GM13976 (cell line): ENCODE results near the gene TIFAB.

Experiments used
- DNase-seq: peaks from one replicate; pipeline ENCODE4 v3.0.0; 2012; ENCODE audit warnings: low spot score
- CTCF ChIP-seq: IDR thresholded peaks from 2 replicates; pipeline ENCODE4 v1.5.1; 2012; ENCODE audit warnings: borderline replicate concordance, mild to moderate bottlenecking; ENCODE audit not compliant: insufficient read depth; ENCODE audit errors: extremely low read depth, missing control alignments, control extremely low read depth
- in situ Hi-C: fragments of 300-500 bp; cut with MboI; formaldehyde crosslinking; loops from one replicate; pipeline ENCODE4 v1.12.0; 2022; ENCODE audit warnings: low sequenced_read_pairs, mixed read lengths, inconsistent platforms; ENCODE audit not compliant: unreplicated experiment

The TIFAB gene

GRCh38 chr5:135476615-135477581 lies 24.7 kb upstream of the TIFAB start:
- no peak for DNase-seq
- in situ Hi-C loops: no loop called here
- TF ChIP-seq CTCF: no peak

- DNase-seq: no peak
- in situ Hi-C loops: loop anchor here (25.0 kb wide), 1 partner anchor 363 kb away; the partner anchor contains the start of gene SLC25A48
- no peak for TF ChIP-seq CTCF
These were observed 22.0 kb upstream of the TIFAB start for GRCh38 chr5:135473956-135474670.

- no peak for DNase-seq
- no peak for TF ChIP-seq CTCF
- in situ Hi-C loops: loop anchor here (25.0 kb wide), 1 partner anchor 365 kb away; the partner anchor contains the start of gene SLC25A48
These were observed 20.0 kb upstream of the TIFAB start for GRCh38 chr5:135472141-135472540.

- no peak for TF ChIP-seq CTCF
- DNase-seq: no peak
- in situ Hi-C loops: loop anchor here (25.0 kb wide), 1 partner anchor 366 kb away; the partner anchor contains the start of gene SLC25A48
These were observed 19.6 kb upstream of the TIFAB start for GRCh38 chr5:135471726-135472125.

GRCh38 chr5:135469911-135470310 lies 17.8 kb upstream of the TIFAB start:
- DNase-seq: no peak
- TF ChIP-seq CTCF: no peak
- in situ Hi-C loops: loop anchor here (25.0 kb wide), 1 partner anchor 367 kb away; the partner anchor contains the start of gene SLC25A48

GRCh38 chr5:135468541-135468940 lies 16.4 kb upstream of the TIFAB start:
- in situ Hi-C loops: loop anchor here (25.0 kb wide), 1 partner anchor 369 kb away; the partner anchor contains the start of gene SLC25A48
- no peak for TF ChIP-seq CTCF
- no peak for DNase-seq
